Measurements from ENCODE around the gene EIF3A. TPM values are rescaled to one million over a fixed set of nuclear protein-coding genes. Genes with fewer than 3 reads are reported as not detected.

EIF3A gene
- total and polyA plus RNA-seq, 4 donors: 27.5 to 88.9 (median 47.6) TPM

- no peak for TF ChIP-seq TAF1 (conservative IDR thresholded peaks at IDR 0.05)
- TF ChIP-seq SP1 (IDR thresholded peaks at IDR 0.05): no peak
- TF ChIP-seq NR2F2 (IDR thresholded peaks at IDR 0.05): no peak
- no peak for TF ChIP-seq ATF3 (IDR thresholded peaks at IDR 0.05)
- TF ChIP-seq REST (IDR thresholded peaks at IDR 0.05): no peak
- no peak for TF ChIP-seq MAX (IDR thresholded peaks at IDR 0.05)
- TF ChIP-seq ZBTB33 (IDR thresholded peaks at IDR 0.05): no peak
- TF ChIP-seq RAD21 (IDR thresholded peaks at IDR 0.05): no peak
- no peak for TF ChIP-seq HNF4G (IDR thresholded peaks at IDR 0.05)
- TF ChIP-seq FOXA2 (IDR thresholded peaks at IDR 0.05): no peak
- no peak for TF ChIP-seq CTCF (IDR thresholded peaks at IDR 0.05; ENCODE audit: low read depth, low read length, missing input control)
- TF ChIP-seq JUND (IDR thresholded peaks at IDR 0.05): no peak
- no peak for TF ChIP-seq EGR1 (IDR thresholded peaks at IDR 0.05; ENCODE audit: low read depth in 2 of 2)
- no peak for TF ChIP-seq FOXA1 (IDR thresholded peaks at IDR 0.05)
- no peak for TF ChIP-seq HNF4A (conservative IDR thresholded peaks at IDR 0.05)
- TF ChIP-seq GABPA (IDR thresholded peaks at IDR 0.05 in 1 of 2, conservative IDR thresholded peaks at IDR 0.05 in 1 of 2): no peak
- no peak for TF ChIP-seq RXRA (IDR thresholded peaks at IDR 0.05)
- no peak for TF ChIP-seq YY1 (IDR thresholded peaks at IDR 0.05)
- Histone ChIP-seq H3K36me3 (ENCODE audit: control insufficient read depth in 4 of 4, insufficient read depth in 3 of 4, low read depth in 1 of 4, low read length in 3 of 4) (peaks cover 14 to 91% (median 77%) of the 10 kb centered on the region in 4 donors), H3K27me3 (ENCODE audit: control insufficient read depth in 4 of 4, insufficient read depth in 4 of 4, low read length in 3 of 4) (no peaks in the 10 kb centered on the region), H3K4me3 (ENCODE audit: low read depth in 1 of 3, low read length in 3 of 3) (no peak overlapping the region), H3K27ac (ENCODE audit: low read depth in 1 of 2, low read length in 2 of 2) (no peak overlapping the region), H3K9me3 (ENCODE audit: control insufficient read depth in 4 of 4, low read length in 3 of 4) (no peaks in the 10 kb centered on the region), H3K4me1 (ENCODE audit: control insufficient read depth in 4 of 4, insufficient read depth in 4 of 4, low read length in 3 of 4) (no peaks in the 10 kb centered on the region), H3K9ac (ENCODE audit: low read depth in 1 of 2, low read length in 2 of 2) (no peak overlapping the region)
- WGBS: 95% methylated on average over 1 of the region's 1 CpG
- no peak for DNase-seq (ENCODE audit: low spot score)
These were observed 20.5 kb downstream of the EIF3A start for GRCh38 chr10:119060107-119060506.

Data from liver (tissue), 9 donors.